Nephron progenitor cell (in vitro differentiated cells): Measurements from ENCODE around the gene HOXD13.

Experiments
- DNase-seq: peaks from one replicate; pipeline ENCODE4 v3.0.0; 2021
- H3K27ac Mint-ChIP-seq: 2 replicates; pipeline ENCODE4 v1.8.0; 2021; ENCODE audit warnings: mild to moderate bottlenecking, moderate library complexity, mixed read lengths
- H3K27me3 Mint-ChIP-seq: 2 replicates; pipeline ENCODE4 v1.8.0; 2021; ENCODE audit warnings: mild to moderate bottlenecking, low read depth, mixed read lengths; ENCODE audit not compliant: poor library complexity
- H3K36me3 Mint-ChIP-seq: 2 replicates; pipeline ENCODE4 v1.8.0; 2021; ENCODE audit warnings: low read depth, mixed read lengths
- H3K4me1 Mint-ChIP-seq: 2 replicates; pipeline ENCODE4 v1.8.0; 2021; ENCODE audit warnings: mixed read lengths
- H3K4me3 Mint-ChIP-seq: 2 replicates; pipeline ENCODE4 v1.8.0; 2021; ENCODE audit warnings: mild to moderate bottlenecking, moderate library complexity, mixed read lengths
- H3K9me3 Mint-ChIP-seq: 2 replicates; pipeline ENCODE4 v1.8.0; 2021; ENCODE audit warnings: mild to moderate bottlenecking, moderate library complexity, mixed read lengths
- CTCF ChIP-seq: fragments of 200-600 bp; sonication (generic); IDR thresholded peaks from 2 replicates; pipeline ENCODE4 v1.5.0; 2021; ENCODE audit warnings: antibody characterized with exemption

Gene HOXD13

GRCh38 chr2:176075481-176075880 is 17.0 kb upstream of the HOXD13 start:
- no peak for TF ChIP-seq CTCF
- peaks cover 14% of the 10 kb centered on the region for H3K9me3 Mint-ChIP-seq
- DNase-seq = no peak
- H3K27me3 Mint-ChIP-seq = peaks cover 99% of the 10 kb centered on the region
- H3K36me3 Mint-ChIP-seq = no peaks in the 10 kb centered on the region
- H3K4me1 Mint-ChIP-seq = peaks cover 11% of the 10 kb centered on the region
- no peak overlapping the region for H3K4me3 Mint-ChIP-seq
- no peak overlapping the region for H3K27ac Mint-ChIP-seq

- H3K4me1 Mint-ChIP-seq = peaks cover 13% of the 10 kb centered on the region
- peaks cover 99% of the 10 kb centered on the region for H3K27me3 Mint-ChIP-seq
- no peak overlapping the region for H3K27ac Mint-ChIP-seq
- TF ChIP-seq CTCF = no peak
- no peak overlapping the region for H3K4me3 Mint-ChIP-seq
- H3K9me3 Mint-ChIP-seq = peaks cover 15% of the 10 kb centered on the region
- no peaks in the 10 kb centered on the region for H3K36me3 Mint-ChIP-seq
- DNase-seq = no peak
Measured at GRCh38 chr2:176076063-176076462, 16.5 kb upstream of the HOXD13 start.

- peaks cover 14% of the 10 kb centered on the region for H3K4me1 Mint-ChIP-seq
- H3K9me3 Mint-ChIP-seq = peaks cover 18% of the 10 kb centered on the region
- no peak overlapping the region for H3K27ac Mint-ChIP-seq
- peaks cover 99% of the 10 kb centered on the region for H3K27me3 Mint-ChIP-seq
- H3K4me3 Mint-ChIP-seq = no peak overlapping the region
- DNase-seq = no peak
- TF ChIP-seq CTCF = no peak
- no peaks in the 10 kb centered on the region for H3K36me3 Mint-ChIP-seq
Measured at GRCh38 chr2:176076796-176077195, 15.7 kb upstream of the HOXD13 start.

- no peak for DNase-seq
- no peak for TF ChIP-seq CTCF
- H3K9me3 Mint-ChIP-seq = peaks cover 10% of the 10 kb centered on the region
- H3K27me3 Mint-ChIP-seq = peaks cover 99% of the 10 kb centered on the region
- no peaks in the 10 kb centered on the region for H3K36me3 Mint-ChIP-seq
- no peak overlapping the region for H3K27ac Mint-ChIP-seq
- H3K4me1 Mint-ChIP-seq = peaks cover 24% of the 10 kb centered on the region
- H3K4me3 Mint-ChIP-seq = peak overlapping the region; percentile 66
Measured at GRCh38 chr2:176078541-176079284, 13.8 kb upstream of the HOXD13 start.

- H3K4me1 Mint-ChIP-seq = peaks cover 29% of the 10 kb centered on the region
- H3K36me3 Mint-ChIP-seq = no peaks in the 10 kb centered on the region
- peaks cover 99% of the 10 kb centered on the region for H3K27me3 Mint-ChIP-seq
- DNase-seq = peak; percentile 44
- H3K27ac Mint-ChIP-seq = no peak overlapping the region
- peak overlapping the region; percentile 66 for H3K4me3 Mint-ChIP-seq
- no peak for TF ChIP-seq CTCF
- peaks cover 10% of the 10 kb centered on the region for H3K9me3 Mint-ChIP-seq
Measured at GRCh38 chr2:176079285-176079830, 13.2 kb upstream of the HOXD13 start.
